Trophoblast cell (in vitro differentiated cells and primary cell): ENCODE data around the gene SLC16A2.

ENCODE experiments used
- DNase-seq, 2 donors: peaks; one replicate each; pipeline ENCODE4 v3.0.0-alpha.2; 2016
- H2AFZ ChIP-seq: 2 replicates; pipeline ENCODE4 v1.6.1; 2013; ENCODE audit warnings: low read length, moderate library complexity, mild to moderate bottlenecking; ENCODE audit not compliant: insufficient read depth, poor library complexity
- H2AK5ac ChIP-seq: 2 replicates; pipeline ENCODE4 v1.6.1; 2013; ENCODE audit warnings: mild to moderate bottlenecking, low read length
- H2BK120ac ChIP-seq: 2 replicates; pipeline ENCODE4 v1.6.1; 2013; ENCODE audit warnings: low read length, mild to moderate bottlenecking, moderate library complexity; ENCODE audit not compliant: insufficient read depth, poor library complexity
- H2BK12ac ChIP-seq: 2 replicates; pipeline ENCODE4 v1.6.1; 2013; ENCODE audit warnings: mild to moderate bottlenecking, low read length, moderate library complexity
- H2BK5ac ChIP-seq: 2 replicates; pipeline ENCODE4 v1.6.1; 2013; ENCODE audit warnings: low read length, low read depth, moderate library complexity, mild to moderate bottlenecking; ENCODE audit not compliant: poor library complexity
- H3K14ac ChIP-seq: 2 replicates; pipeline ENCODE4 v1.6.1; 2013; ENCODE audit warnings: mild to moderate bottlenecking, low read length
- H3K18ac ChIP-seq: 2 replicates; pipeline ENCODE4 v1.6.1; 2013; ENCODE audit warnings: mild to moderate bottlenecking, low read length
- H3K23ac ChIP-seq: 2 replicates; pipeline ENCODE4 v1.6.1; 2013; ENCODE audit warnings: low read length
- H3K27ac ChIP-seq: 2 replicates; pipeline ENCODE4 v1.5.1; 2013; ENCODE audit warnings: low read depth, mild to moderate bottlenecking, inconsistent platforms, low read length, moderate library complexity
- H3K27me3 ChIP-seq: 2 replicates; pipeline ENCODE4 v1.6.1; 2013; ENCODE audit warnings: inconsistent platforms, mild to moderate bottlenecking, low read length, moderate library complexity; ENCODE audit not compliant: insufficient read depth
- H3K36me3 ChIP-seq, 2 experiments: 1 replicate in 1 of 2; 2 replicates in 1 of 2; pipeline ENCODE4 v1.6.1; 2013; ENCODE audit warnings: low read length in 2 of 2, mild to moderate bottlenecking in 2 of 2, moderate library complexity in 1 of 2; ENCODE audit not compliant: insufficient read depth in 2 of 2, control insufficient read depth in 1 of 2
- H3K4ac ChIP-seq: 2 replicates; pipeline ENCODE4 v1.6.1; 2013; ENCODE audit warnings: low read depth, mild to moderate bottlenecking, low read length, moderate library complexity
- H3K4me1 ChIP-seq, 2 experiments: 1 replicate in 1 of 2; 2 replicates in 1 of 2; pipeline ENCODE4 v1.6.1; 2013; ENCODE audit warnings: low read length in 2 of 2, mild to moderate bottlenecking in 2 of 2, moderate library complexity in 1 of 2; ENCODE audit not compliant: insufficient read depth in 2 of 2, control insufficient read depth in 1 of 2
- H3K4me2 ChIP-seq: 2 replicates; pipeline ENCODE4 v1.6.1; 2013; ENCODE audit warnings: inconsistent platforms, mild to moderate bottlenecking, low read length, moderate library complexity
- H3K4me3 ChIP-seq: 2 replicates; pipeline ENCODE4 v1.5.1; 2013; ENCODE audit warnings: mild to moderate bottlenecking, low read depth, low read length, inconsistent platforms
- H3K79me1 ChIP-seq: one replicate; pipeline ENCODE4 v1.6.1; 2013; ENCODE audit warnings: low read length
- H3K79me2 ChIP-seq: 2 replicates; pipeline ENCODE4 v1.6.1; 2013; ENCODE audit warnings: low read length, mild to moderate bottlenecking; ENCODE audit not compliant: control insufficient read depth, insufficient read depth, poor library complexity
- H3K9ac ChIP-seq: 2 replicates; pipeline ENCODE4 v1.6.1; 2013; ENCODE audit warnings: mild to moderate bottlenecking, low read length
- H3K9me3 ChIP-seq: 2 replicates; pipeline ENCODE4 v1.6.1; 2013; ENCODE audit warnings: low read depth, mild to moderate bottlenecking, control low read depth, inconsistent platforms, low read length; ENCODE audit not compliant: insufficient read depth
- H4K12ac ChIP-seq: 2 replicates; pipeline ENCODE4 v1.6.1; 2013; ENCODE audit warnings: low read depth, mild to moderate bottlenecking, low read length, moderate library complexity
- H4K8ac ChIP-seq: 2 replicates; pipeline ENCODE4 v1.6.1; 2013; ENCODE audit warnings: low read depth, mild to moderate bottlenecking, low read length, moderate library complexity
- H4K91ac ChIP-seq: one replicate; pipeline ENCODE4 v1.6.1; 2013; ENCODE audit warnings: low read depth, mild to moderate bottlenecking, low read length, moderate library complexity
- WGBS: extraction: QIAGEN DNeasy Blood & Tissue Kit; methylation state at CpG from one replicate; pipeline ENCODE4 v1.1.7; 2013; ENCODE audit warnings: missing lambda C conversion rate; ENCODE audit not compliant: insufficient read length, insufficient coverage; ENCODE audit errors: extremely low coverage; 5-methylcytosine and 5-hydroxymethylcytosine counted together

Gene SLC16A2

DNA sequence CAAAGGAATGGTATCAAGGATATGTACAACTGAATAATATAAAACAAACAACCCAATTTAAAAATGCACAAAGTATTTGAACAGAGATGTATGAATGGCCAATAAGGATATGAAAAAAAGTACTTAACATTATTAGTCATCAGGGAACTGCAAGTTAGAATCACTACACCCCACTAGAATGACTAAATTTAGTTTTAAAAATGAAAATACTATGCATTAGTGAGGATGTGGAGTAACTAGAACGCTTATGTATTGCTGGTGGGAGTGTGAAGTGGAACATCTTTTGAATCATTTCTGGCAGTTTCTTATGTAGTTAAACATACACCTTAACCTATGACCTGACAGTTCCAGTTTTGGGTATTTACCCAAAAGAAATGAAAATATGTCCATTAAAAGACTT is 13.0 kb upstream of the SLC16A2 start:
- H3K18ac ChIP-seq, result no peak overlapping the region

DNA sequence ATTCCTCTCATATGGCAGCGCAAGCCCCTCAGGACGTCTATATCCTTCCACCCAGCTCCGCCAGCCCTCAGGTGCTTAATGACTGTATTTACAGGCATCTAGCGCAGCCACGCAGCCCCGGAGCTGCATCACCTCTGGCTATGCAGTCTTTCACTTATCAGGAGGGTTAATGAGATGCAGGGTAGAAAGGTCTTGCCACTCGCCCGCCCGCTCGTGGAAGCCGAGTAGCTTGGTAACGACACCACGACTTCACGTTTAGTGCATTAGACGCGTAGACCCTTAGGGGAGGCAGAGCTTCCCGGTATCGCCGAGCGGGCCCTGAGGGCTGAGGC is 1.5 kb upstream of the SLC16A2 start:
- Histone ChIP-seq H3K4me2 (peak overlapping the region; percentile 93), H3K9me3 (no peaks in the 10 kb centered on the region), H2BK120ac (no peak overlapping the region), H4K8ac (peak overlapping the region; percentile 88), H3K4ac (no peak overlapping the region), H3K36me3 (no peaks in the 10 kb centered on the region), H3K4me3 (peak overlapping the region; percentile 72), H3K18ac (peak overlapping the region; percentile 33), H3K23ac (no peak overlapping the region), H2AK5ac (no peak overlapping the region), H3K79me2 (no peaks in the 10 kb centered on the region), H4K91ac (peak overlapping the region; percentile 85), H2AFZ (peak overlapping the region; percentile 69), H4K12ac (peak overlapping the region; percentile 73), H3K27ac (no peak overlapping the region), H3K9ac (no peak overlapping the region), H3K14ac (no peak overlapping the region), H3K4me1 (peaks cover 6 to 17% of the 10 kb centered on the region in 2 experiments), H2BK12ac (no peak overlapping the region), H2BK5ac (no peak overlapping the region), H3K27me3 (no peaks in the 10 kb centered on the region), H3K79me1 (peaks cover 7% of the 10 kb centered on the region)
- DNase-seq, result peak; percentile 75 to 81
- no CpG with 5 or more reads among the region's 20 CpGs for WGBS

More for the DNA sequence above, 13.0 kb upstream of the SLC16A2 start:
- Histone ChIP-seq H4K8ac (no peak overlapping the region), H3K27ac (no peak overlapping the region), H3K9me3 (no peaks in the 10 kb centered on the region), H4K91ac (no peak overlapping the region), H3K4me2 (no peak overlapping the region), H2BK5ac (no peak overlapping the region), H2AK5ac (no peak overlapping the region), H3K79me1 (no peaks in the 10 kb centered on the region), H3K4me3 (no peak overlapping the region), H2BK120ac (no peak overlapping the region), H3K4ac (no peak overlapping the region), H3K36me3 (no peaks in the 10 kb centered on the region), H3K4me1 (no peaks in the 10 kb centered on the region), H3K27me3 (no peaks in the 10 kb centered on the region), H3K9ac (no peak overlapping the region), H3K14ac (no peak overlapping the region), H3K79me2 (no peaks in the 10 kb centered on the region), H2AFZ (no peak overlapping the region), H2BK12ac (no peak overlapping the region), H4K12ac (no peak overlapping the region), H3K23ac (no peak overlapping the region)
- DNase-seq, result no peak
- no CpG with 5 or more reads among the region's 1 CpG for WGBS

DNA sequence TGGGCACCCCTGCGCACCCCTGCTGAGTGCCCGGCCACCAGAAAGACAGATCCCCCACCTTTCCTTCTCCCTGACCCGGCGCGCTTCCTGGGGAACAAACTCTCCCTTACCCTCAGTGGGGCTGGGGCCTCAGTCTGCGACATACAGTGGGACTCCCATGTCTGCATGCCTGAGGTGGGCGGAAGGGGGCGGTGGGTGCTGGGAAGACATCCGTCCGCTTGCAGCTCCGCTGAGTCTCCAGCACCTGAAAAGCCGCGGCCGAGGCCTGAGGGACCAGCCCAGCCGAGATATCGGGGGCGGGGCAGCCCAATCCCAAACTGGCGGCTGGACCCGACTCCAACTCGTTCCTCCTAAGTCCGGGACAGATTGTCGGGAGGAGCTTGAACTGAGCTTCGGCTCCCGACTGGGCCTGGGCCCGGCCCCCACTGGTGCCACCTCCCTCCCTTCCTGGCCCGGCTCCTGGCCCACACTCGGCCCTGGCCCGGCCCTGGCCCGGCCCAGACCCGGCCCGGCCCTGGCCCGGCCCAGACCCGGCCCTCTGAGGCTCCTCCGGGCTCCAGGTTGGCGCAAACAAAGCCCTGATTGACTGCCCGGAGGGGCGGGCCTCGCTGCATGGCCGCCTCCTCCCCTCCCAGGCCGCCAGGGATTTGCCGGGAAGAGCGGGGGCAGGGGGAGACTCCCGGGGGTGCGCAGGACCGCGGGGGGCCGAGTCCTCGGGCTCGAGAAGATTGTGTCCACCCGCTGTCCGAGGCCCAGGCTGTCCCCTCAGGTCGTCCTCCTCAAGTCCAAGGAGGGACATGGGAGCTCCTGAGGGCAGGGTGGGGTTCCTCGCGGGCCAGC is 877 bp upstream of the SLC16A2 start:
- Histone ChIP-seq H4K8ac (peak overlapping the region; percentile 88), H3K79me1 (peaks cover 7% of the 10 kb centered on the region), H3K9ac (peak overlapping the region; percentile 76), H3K4ac (peak overlapping the region; percentile 37), H3K4me2 (peak overlapping the region; percentile 93), H3K23ac (no peak overlapping the region), H3K36me3 (no peaks in the 10 kb centered on the region), H4K91ac (peak overlapping the region; percentile 85), H3K4me3 (peak overlapping the region; percentile 72), H3K9me3 (no peaks in the 10 kb centered on the region), H4K12ac (peak overlapping the region; percentile 77), H2BK120ac (peak overlapping the region; percentile 53), H3K27ac (peak overlapping the region; percentile 40), H2BK5ac (peak overlapping the region; percentile 46), H2BK12ac (no peak overlapping the region), H3K14ac (peak overlapping the region; percentile 75), H2AFZ (peak overlapping the region; percentile 92), H3K79me2 (no peaks in the 10 kb centered on the region), H3K4me1 (peaks cover 6 to 17% of the 10 kb centered on the region in 2 experiments), H2AK5ac (peak overlapping the region; percentile 9), H3K18ac (peak overlapping the region; percentile 54), H3K27me3 (no peaks in the 10 kb centered on the region)
- DNase-seq, result peak; percentile 44 to 61
- no CpG with 5 or more reads among the region's 54 CpGs for WGBS

DNA sequence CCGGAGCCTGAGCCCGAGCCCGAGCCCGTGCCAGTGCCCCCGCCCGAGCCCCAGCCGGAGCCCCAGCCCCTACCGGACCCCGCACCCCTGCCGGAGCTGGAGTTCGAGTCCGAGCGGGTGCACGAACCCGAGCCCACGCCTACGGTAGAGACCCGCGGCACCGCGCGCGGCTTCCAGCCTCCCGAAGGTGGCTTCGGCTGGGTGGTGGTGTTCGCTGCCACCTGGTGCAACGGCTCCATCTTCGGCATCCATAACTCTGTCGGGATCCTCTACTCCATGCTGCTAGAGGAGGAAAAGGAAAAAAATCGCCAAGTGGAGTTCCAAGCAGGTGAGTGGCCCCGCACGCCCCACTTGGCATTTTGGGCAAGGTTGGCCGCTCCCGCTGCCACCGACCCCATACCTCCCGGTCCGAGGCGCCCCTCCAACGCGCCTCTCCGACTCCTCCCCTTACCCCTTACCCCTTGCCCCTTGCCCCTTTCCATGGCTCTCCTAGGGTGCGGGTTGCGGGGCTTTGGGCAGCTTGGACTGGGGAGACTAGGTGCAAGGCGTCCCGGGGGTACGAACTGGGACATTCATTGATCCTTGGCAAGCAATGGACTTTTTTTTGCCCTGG is 553 bp downstream of the SLC16A2 start:
- Histone ChIP-seq H3K4ac (no peak overlapping the region), H2BK120ac (no peak overlapping the region), H2AK5ac (no peak overlapping the region), H2AFZ (no peak overlapping the region), H3K9me3 (no peaks in the 10 kb centered on the region), H3K4me2 (peak overlapping the region; percentile 93), H2BK5ac (no peak overlapping the region), H4K12ac (no peak overlapping the region), H2BK12ac (no peak overlapping the region), H3K14ac (no peak overlapping the region), H3K23ac (no peak overlapping the region), H4K91ac (no peak overlapping the region), H3K27ac (no peak overlapping the region), H3K4me1 (peaks cover 6 to 17% of the 10 kb centered on the region in 2 experiments), H3K4me3 (peak overlapping the region; percentile 68), H3K79me2 (no peaks in the 10 kb centered on the region), H4K8ac (no peak overlapping the region), H3K27me3 (no peaks in the 10 kb centered on the region), H3K9ac (no peak overlapping the region), H3K36me3 (no peaks in the 10 kb centered on the region), H3K18ac (no peak overlapping the region), H3K79me1 (peaks cover 7% of the 10 kb centered on the region)
- WGBS, result no CpG with 5 or more reads among the region's 46 CpGs
- no peak for DNase-seq
